ENCODE results near the gene SIRT2.

GRCh38 chr19:38928391-38929001, 29.1 kb upstream of the SIRT2 start:
- no peak for TF ChIP-seq CTCF (IDR thresholded peaks at IDR 0.05; ENCODE audit: insufficient read depth, low read length)
- no peak for TF ChIP-seq REST (IDR thresholded peaks at IDR 0.05; ENCODE audit: insufficient replicate concordance, low read depth)

Data from HL-60 (cell line).